HUDEP-2 (cell line): Measurements from ENCODE around the gene ATG5.

Source experiments
- DNase-seq, 76 experiments: peaks; one replicate each; lab custom pipeline; 2025; ENCODE audit not compliant: unreplicated experiment in 76 of 76; lab: John Stamatoyannopoulos, UW

ATG5 gene

DNA sequence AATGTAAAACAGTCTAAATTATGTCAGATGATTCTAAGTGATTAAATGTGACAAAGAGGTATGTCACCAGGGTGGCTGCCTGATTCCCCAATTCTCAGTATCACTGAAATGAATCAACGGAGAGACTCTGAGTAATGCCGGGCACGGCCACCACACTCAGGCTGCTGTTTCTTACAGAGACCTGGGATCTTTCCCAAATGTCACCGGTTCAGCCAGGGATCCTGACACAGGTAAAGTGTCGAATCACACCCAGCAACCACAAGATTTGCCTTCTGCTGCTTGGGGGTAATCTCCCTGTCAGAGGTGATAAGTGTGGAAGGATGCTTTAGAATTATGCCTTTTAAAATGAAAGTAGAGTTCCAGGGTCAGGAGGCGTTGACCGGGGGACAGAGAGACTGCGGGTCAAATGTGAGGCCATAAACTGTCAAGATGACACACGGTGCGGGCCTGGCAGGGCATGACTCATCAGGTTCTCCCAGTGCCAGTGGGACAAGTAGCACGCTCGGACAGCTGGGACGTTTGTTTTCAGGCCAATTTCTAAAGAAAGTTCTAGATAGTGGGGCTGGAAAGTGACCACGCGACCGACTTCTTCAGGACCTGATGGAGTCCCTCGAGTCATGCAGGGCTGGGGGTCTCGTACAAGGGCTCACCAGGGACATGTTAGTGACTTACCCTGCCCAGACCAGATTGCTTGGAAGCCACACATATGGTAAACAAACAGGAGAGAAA lies 190.5 kb downstream of the ATG5 start:
- no peak for DNase-seq
